ENCODE data around the gene ABHD8.
"Not testable (repeated sequence)": the region's sequence is repeated elsewhere in the genome, so short reads cannot be mapped to it uniquely, and the experiment has no call there.

Gene ABHD8

DNA sequence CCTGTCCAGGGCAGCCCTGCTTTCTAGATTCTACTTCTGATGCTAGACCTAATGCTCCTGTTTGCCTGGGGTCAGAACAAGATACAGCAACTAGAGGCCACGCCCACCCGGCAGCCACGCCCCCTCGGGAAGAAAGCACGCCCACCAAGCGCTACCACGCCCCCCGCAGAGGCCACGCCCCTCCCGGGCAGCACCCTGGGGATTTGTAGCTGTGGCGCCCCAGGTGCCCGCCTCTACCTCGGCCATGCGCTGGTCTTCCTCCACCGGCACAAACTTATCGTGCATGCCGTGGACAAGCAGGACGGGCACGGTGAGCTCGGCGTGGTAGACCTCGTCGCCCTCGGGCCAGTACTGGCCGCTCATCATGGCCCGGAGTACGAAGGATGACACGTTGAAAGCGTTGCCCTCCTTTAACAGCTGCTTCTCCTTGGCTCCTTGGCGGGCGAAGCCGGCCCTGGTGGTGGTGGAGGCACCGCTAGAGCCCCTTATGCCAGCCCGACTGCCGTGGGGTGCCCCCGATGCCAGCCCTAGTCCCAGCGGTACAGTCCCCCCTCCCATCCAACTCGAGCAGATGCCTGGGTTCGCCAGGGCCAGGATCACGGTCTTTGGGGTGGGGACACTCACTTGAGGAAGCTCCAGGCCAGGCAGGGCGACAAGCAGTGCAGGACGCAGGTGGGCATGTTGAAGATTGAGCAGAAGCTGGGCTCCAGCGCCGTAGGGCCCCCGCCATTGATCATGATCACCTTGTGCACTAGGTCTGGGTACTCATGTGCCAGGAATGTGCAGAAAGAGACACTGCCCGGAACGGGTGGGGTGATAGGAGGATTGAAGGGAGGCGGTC lies 9.0 kb downstream of the ABHD8 start:
- peak; percentile 31 for DNase-seq

GRCh38 chr19:17293605-17294004 lies 9.6 kb downstream of the ABHD8 start:
- DNase-seq: no peak

DNA sequence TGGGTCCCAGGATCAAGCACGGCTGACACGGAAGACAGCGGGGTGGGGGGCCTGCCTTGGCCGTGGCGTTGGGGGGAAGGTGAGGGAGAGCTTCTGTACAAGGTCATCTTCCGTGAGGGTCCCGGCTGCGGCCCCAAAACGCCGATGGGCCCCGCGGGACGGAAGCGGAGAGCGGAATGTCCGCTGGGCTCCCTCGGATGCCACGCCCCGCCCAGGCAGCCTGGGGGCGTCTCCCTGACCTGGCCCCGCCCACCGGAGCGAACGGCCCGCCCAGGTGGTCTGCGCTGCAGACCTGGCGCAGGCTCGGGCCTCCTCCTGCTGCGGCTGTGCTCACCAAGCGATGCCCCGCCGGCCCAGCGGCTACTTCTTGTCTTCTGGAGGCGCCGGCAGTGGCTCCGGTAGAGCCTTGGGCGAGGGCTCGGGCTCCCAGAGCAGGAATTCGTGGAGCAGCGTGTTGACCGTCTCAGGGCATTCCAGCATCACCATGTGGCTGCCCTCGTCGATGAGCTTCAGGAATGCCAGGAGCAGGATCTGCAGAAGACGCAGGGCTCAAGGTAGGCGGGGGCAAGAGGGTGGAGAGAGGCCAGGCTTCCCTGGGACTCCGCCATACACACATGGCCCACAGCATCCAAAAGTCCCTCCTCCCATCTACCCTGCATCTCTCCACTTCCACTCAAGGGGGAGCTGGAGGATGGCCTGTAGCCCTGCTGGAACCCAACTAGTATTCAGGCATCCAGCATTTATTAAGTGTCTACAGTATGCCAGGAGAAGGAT lies 10.7 kb downstream of the ABHD8 start:
- DNase-seq: peak; percentile 66

DNA sequence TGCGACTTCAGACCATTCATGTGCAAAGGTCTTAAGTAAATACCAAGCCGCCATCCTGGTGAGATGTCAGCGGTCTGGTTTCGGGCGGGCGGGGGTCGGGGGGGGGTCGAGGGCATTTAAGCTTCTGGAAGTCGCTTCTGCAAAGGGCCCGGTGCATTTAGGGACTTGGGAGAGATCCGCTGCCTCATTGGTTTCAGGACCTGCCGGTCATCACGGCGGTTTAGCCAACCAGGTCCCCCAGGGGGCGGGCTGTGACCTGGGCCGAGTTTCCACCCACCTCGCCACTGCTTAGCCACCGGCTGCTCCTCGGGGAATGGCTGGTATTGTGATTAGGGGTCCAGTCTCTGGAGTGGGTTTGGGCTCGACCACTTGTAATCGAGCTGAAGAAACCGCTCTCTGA lies 13.7 kb downstream of the ABHD8 start:
- DNase-seq: no peak

DNA sequence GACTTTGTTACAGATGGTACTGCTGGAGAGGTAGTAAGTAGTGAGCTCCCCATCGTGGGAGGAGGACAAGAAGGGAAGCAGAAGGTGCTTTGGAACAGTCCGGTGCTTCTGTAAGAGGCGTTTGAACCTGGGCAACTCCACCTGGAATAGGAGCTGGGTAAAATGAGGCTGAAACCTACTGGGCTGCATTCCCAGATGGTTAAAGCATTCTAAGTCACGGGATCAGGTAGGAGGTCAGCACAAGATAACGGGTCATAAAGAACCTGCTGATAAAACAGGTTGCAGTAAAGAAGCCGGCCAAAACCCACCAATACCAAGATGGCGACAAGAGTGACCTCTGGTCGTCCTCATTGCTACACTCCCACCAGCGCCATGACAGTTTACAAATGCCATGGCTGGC lies 16.5 kb downstream of the ABHD8 start:
- DNase-seq: no peak

GRCh38 chr19:17286263-17286662 lies 17.0 kb downstream of the ABHD8 start:
- DNase-seq: no peak

DNA sequence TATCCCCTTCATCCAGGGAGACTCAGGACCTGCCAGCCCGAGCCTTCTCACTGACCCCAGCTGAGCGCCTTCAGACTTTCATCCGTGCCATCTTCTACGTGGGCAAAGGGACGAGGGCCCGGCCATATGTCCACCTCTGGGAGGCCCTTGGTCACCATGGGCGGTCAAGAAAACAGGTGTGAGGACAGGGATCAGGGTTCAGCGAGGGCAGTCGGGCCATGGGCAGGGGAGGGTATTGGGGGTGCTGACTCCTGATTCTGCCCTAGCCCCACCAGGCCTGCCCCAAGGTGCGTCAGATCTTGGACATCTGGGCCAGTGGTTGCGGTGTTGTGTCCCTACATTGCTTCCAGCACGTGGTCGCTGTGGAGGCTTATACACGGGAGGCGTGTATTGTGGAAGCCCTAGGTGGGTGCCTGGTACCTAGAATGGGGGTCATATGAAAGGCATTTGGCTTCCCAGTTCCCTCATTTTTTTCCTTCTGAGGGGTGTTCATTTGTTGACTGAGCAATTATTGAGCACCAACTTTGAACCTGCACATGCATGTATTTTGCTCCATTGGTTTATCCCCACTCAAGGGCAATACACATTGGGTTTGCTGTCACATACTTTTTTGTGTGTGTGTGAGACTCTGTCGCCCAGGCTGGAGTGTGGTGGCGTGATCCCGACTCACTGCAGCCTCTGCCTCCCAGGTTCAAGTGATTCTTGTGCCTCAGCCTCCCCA lies 17.6 kb downstream of the ABHD8 start:
- DNase-seq: no peak

GRCh38 chr19:17283504-17283996 lies 19.7 kb downstream of the ABHD8 start:
- no peak for DNase-seq

DNA sequence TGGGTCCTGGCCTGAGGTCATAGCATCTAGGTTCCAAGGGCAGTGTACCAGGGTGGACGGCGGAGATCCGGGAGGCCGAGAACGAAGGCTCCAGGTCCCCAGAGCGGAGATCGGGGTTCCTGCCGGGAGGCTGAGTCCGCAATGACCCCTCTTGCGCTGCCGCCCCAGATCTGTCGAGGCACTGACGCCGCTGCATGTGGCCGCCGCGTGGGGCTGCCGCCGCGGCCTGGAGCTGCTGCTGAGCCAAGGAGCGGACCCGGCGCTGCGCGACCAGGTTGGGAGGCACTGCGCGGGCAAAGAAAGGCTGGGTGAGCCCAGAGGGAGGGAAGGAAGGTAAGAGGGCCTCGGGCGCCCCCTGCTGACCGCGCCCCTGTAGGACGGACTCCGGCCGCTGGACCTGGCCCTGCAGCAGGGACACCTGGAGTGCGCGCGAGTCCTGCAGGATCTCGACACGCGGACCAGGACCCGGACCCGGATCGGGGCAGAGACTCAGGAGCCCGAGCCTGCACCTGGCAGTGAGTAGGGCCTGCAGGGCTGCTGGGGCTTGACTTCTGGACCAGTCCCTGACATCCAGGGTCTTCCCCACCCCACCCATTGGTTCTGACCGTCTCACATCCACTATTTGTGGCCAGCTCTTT lies 20.6 kb downstream of the ABHD8 start:
- DNase-seq: peak; percentile 64

- DNase-seq: no peak
Measured at GRCh38 chr19:17281391-17282304, 21.6 kb downstream of the ABHD8 start, which contains the start of gene ANKLE1. Gene ANKLE1, plus strand, starts transcription at chr19:17281901. Its CDS starts 20 bp downstream, at chr19:17281921.

GRCh38 chr19:17279436-17279835 lies 23.8 kb downstream of the ABHD8 start:
- no peak for DNase-seq

DNA sequence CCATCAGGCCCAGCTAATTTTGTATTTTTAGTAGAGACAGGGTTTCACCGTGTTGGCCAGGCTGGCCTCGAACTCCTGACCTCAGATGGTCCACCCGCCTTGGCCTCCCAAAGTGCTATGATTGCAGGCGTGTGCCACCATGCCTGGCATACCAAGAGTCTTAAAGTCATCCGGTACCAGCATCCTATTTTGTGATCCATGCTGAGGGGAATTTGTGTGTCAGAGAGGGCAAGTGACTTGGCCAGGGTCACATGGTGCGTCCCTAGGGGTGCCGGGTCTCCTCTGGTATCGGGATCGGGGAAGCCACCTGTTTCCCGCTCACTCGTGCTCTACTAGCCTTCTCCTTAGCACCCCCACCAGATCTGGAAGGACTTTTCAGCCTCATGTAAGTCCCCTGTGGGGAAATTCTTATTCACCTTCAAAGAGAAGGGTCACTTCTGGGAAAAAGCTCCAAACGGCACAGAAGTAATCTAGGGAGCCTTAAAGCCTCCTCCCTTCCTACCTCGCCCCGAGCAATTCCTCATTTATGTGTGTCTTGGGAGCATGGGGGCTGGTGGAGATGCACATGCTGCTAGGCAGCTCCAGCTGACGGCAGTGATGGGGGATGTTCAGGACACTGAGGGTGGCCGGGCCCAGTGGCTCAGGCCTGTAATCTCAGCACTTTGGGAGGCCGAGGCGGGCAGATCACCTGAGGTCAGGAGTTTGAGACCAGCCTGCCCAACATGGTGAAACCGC lies 27.6 kb downstream of the ABHD8 start:
- DNase-seq: no peak

DNA sequence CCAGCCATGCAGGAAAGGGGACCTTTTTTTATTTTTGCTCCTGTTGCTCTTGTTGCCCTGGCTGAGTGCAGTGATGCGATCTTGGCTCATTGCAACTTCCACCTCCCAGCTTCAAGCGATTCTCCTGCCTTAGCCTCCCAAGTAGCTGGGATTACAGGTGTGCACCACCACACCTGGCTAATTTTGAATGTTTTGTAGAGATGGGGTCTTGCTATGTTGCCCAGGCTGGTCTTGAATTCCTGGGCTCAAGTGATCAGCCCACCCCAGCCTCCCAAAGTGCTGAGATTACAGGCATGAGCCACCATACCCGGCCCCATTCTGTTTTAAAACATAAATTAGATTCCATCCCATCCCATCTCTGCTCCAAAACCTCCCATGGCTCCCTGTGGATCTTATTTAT lies 28.3 kb downstream of the ABHD8 start:
- not testable (repeated sequence) for DNase-seq

- DNase-seq: no peak
Measured at GRCh38 chr19:17268754-17269153, 34.5 kb downstream of the ABHD8 start.

- peak; percentile 98 for DNase-seq
Measured at GRCh38 chr19:17266975-17267788, 36.0 kb downstream of the ABHD8 start, which contains the start of gene BABAM1. Gene BABAM1, plus strand, starts transcription at chr19:17267443. Its CDS starts 1,364 bp downstream, at chr19:17268807.

DNA sequence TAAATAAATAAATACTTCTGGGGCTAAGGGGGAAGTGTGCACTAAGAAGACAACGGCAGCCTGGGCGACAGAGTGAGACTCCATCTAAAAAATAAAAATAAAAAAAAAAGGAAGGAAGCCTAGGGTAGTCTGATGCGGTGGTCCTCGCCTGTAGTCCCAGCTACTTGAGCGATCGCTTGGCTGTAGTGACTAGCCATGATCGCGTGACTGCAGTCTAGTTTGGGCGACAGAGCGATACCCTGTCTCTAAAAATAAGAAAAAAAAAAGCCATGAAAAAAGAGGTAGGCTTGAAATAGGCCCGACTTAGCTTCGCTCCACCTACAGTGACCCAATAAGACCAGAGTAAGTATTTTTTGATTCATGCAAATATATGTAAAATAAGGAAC lies 36.6 kb downstream of the ABHD8 start:
- DNase-seq: no peak

GRCh38 chr19:17266026-17266425 lies 37.2 kb downstream of the ABHD8 start:
- no peak for DNase-seq

- DNase-seq: no peak
Measured at GRCh38 chr19:17264641-17264979, 38.6 kb downstream of the ABHD8 start, which contains the start of gene USHBP1. Gene USHBP1, minus strand, starts transcription at chr19:17264745. Its CDS starts 446 bp downstream, at chr19:17264299.

DNA sequence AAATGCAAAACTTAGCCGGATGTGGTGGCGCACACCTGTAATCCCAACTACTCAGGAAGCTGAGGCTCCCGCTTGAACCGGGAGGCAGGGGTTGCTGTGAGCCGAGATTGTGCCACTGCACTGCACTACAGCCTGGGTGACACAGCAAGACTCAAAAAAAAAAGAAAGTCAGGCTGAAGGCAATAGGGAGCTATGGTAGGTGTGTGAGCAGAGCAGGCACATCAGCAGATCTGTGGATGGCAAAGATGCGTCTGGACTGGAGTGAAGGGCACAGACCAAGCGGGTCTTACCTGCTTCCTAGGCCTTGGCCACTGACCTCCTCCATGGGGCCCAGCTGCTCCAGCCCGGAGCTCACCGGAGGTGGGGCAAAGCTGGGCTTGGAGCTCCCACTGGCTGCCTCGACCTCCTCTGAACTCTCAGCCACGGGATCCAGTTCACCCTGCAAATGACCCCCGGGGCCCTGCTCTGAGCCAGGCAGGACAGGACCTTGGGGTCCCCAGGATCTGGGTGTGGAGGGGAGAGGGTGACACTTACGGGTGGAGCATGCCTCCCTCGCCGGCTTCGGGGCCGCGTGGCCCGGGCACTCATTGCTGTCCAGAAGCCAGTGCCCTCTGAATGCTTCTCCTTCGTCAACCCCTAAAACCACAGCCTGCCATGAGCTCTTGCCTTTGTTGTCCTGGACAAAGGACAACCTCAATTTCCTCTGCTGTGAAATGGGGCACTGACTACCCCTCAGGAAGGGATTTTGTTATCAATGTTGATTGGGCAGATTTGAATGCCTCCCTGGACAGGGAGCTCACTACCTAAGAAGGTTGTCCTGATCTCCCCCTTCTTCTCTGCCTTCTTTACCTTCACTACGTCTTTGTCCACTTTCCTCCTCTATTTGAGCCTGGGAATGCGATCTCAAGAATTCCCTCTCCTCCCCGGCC lies 39.2 kb downstream of the ABHD8 start:
- no peak for DNase-seq

All from GDM1 (cell line).